KMS-11 (cell line): Measurements from ENCODE around the gene PTPN5.
"Not testable (repeated sequence)": the region's sequence is repeated elsewhere in the genome, so short reads cannot be mapped to it uniquely, and the experiment has no call there.

ENCODE experiments used
- H2AFZ ChIP-seq: fragments of 200-600 bp; sonication (generic); 2 replicates; pipeline ENCODE4 v1.6.1; 2016; ENCODE audit warnings: antibody characterized with exemption, mixed run types, low read depth
- H3K27ac ChIP-seq: fragments of 200-600 bp; sonication (generic); 2 replicates; pipeline ENCODE4 v1.6.1; 2016; ENCODE audit warnings: mild to moderate bottlenecking, mixed run types
- H3K27me3 ChIP-seq: fragments of 200-600 bp; sonication (generic); 2 replicates; pipeline ENCODE4 v1.6.1; 2017; ENCODE audit warnings: mild to moderate bottlenecking, low read depth, mixed run types, moderate library complexity; ENCODE audit not compliant: insufficient read depth
- H3K36me3 ChIP-seq: fragments of 200-600 bp; sonication (generic); 2 replicates; pipeline ENCODE4 v1.6.1; 2017; ENCODE audit warnings: mild to moderate bottlenecking, mixed run types; ENCODE audit not compliant: insufficient read depth
- H3K4me1 ChIP-seq: fragments of 200-600 bp; sonication (generic); 2 replicates; pipeline ENCODE4 v1.6.1; 2016; ENCODE audit warnings: mild to moderate bottlenecking, low read depth, mixed run types; ENCODE audit not compliant: poor library complexity, severe bottlenecking
- H3K4me2 ChIP-seq: fragments of 200-600 bp; sonication (generic); 2 replicates; pipeline ENCODE4 v1.7.0; 2016; ENCODE audit warnings: mild to moderate bottlenecking, mixed run types
- H3K4me3 ChIP-seq: fragments of 200-600 bp; sonication (generic); IDR thresholded peaks from 2 replicates; pipeline ENCODE4 v1.6.1; 2017; ENCODE audit warnings: low read depth, low read length, mixed read lengths; ENCODE audit not compliant: insufficient read depth
- H3K79me2 ChIP-seq: fragments of 200-600 bp; sonication (generic); 2 replicates; pipeline ENCODE4 v1.6.1; 2016; ENCODE audit warnings: low read depth, mixed run types; ENCODE audit not compliant: insufficient read depth
- H3K9ac ChIP-seq: fragments of 200-600 bp; sonication (generic); 2 replicates; pipeline ENCODE4 v1.6.1; 2016; ENCODE audit warnings: mild to moderate bottlenecking, mixed run types
- H4K20me1 ChIP-seq: fragments of 200-600 bp; sonication (generic); 2 replicates; pipeline ENCODE4 v1.6.1; 2016; ENCODE audit warnings: mild to moderate bottlenecking, mixed run types; ENCODE audit not compliant: insufficient read depth
- TF ChIP-seq, protein P1 (sequence below): fragments of 200-600 bp; sonication (generic); conservative IDR thresholded peaks from 2 replicates; pipeline ENCODE4 v1.6.1; 2017; ENCODE audit warnings: low read depth, mild to moderate bottlenecking, antibody characterized with exemption, low read length, moderate library complexity, mixed read lengths

PTPN5 gene

GRCh38 chr11:18791207-18791968, at the start of gene PTPN5:
TSS of gene PTPN5 (minus strand) at chr11:18791798. CDS start at chr11:18771958, 19,840 bp downstream.
- no peak within 1 kb of the TSS for H2AFZ ChIP-seq
- no peaks in the 10 kb centered on the region for H3K79me2 ChIP-seq
- TF ChIP-seq, protein P1, sequence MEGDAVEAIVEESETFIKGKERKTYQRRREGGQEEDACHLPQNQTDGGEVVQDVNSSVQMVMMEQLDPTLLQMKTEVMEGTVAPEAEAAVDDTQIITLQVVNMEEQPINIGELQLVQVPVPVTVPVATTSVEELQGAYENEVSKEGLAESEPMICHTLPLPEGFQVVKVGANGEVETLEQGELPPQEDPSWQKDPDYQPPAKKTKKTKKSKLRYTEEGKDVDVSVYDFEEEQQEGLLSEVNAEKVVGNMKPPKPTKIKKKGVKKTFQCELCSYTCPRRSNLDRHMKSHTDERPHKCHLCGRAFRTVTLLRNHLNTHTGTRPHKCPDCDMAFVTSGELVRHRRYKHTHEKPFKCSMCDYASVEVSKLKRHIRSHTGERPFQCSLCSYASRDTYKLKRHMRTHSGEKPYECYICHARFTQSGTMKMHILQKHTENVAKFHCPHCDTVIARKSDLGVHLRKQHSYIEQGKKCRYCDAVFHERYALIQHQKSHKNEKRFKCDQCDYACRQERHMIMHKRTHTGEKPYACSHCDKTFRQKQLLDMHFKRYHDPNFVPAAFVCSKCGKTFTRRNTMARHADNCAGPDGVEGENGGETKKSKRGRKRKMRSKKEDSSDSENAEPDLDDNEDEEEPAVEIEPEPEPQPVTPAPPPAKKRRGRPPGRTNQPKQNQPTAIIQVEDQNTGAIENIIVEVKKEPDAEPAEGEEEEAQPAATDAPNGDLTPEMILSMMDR, result no peak
- no peaks in the 10 kb centered on the region for H4K20me1 ChIP-seq
- no peak within 1 kb of the TSS for H3K27ac ChIP-seq
- H3K4me3 ChIP-seq, result no peak within 1 kb of the TSS
- no peak within 1 kb of the TSS for H3K9ac ChIP-seq
- no peaks in the 10 kb centered on the region for H3K36me3 ChIP-seq
- H3K4me2 ChIP-seq, result no peak within 1 kb of the TSS
- H3K27me3 ChIP-seq, result no peaks in the 10 kb centered on the region
- no peaks in the 10 kb centered on the region for H3K4me1 ChIP-seq

DNA sequence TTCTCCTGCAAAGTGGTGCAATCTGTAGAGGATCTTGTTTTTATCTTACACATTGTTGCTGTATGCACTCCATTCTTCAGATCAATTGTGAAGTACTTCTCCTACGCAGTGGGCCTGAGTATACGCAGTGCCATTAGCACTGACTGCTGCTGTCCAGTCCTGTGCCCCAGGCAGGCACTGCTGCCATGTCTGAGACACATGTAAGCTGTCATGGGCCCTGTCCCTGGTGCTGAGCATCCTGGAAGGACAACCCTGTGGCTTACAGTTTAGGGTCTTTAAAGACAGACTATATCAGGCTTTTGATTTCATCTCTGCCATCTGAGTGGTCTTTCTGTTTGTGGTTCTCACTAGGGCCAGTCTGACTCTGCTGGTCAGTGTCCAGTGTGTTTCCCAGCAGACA, 44.8 kb upstream of the PTPN5 start:
- Histone ChIP-seq H3K9ac (no peak overlapping the region), H3K4me1 (no peaks in the 10 kb centered on the region), H4K20me1 (no peaks in the 10 kb centered on the region), H3K79me2 (no peaks in the 10 kb centered on the region), H3K36me3 (no peaks in the 10 kb centered on the region), H3K4me2 (no peak overlapping the region), H3K27ac (no peak overlapping the region), H2AFZ (no peak overlapping the region), H3K4me3 (no peak overlapping the region), H3K27me3 (no peaks in the 10 kb centered on the region)
- TF ChIP-seq, protein P1, result no peak

DNA sequence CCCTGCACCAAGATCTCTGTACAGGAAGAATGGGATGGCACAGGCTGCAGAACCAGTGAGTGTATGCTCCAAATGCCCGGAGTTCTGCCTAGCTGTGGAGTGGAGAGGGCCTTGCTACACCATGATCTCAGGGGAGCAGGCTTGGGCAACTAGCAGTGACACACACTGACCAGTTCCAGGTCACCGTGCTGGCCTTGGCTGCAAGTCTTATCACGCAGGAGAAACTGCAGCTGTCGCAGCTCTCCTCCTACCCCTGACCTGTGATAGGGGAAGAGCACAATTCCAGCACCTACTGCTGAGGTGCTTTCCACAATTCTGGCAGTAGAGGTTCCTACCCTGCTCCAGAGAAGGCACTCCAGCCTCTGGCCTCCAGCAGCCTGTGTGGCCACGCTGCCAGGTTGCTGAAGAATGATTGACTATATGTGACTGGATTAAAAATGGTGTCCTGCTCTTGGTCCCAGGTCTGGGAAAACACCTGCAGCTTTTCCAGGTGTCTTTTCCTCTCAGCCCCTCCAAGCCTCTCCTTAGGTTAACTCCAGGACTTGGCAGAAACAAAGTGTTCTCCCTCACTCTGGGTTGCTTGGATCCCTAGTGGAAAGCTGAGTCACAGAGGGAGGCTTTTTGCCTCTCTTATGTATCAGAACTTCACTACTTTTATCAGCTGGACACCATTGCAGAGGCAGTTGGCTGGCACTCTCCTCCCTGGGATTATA, 43.3 kb upstream of the PTPN5 start:
- Histone ChIP-seq H3K9ac (no peak overlapping the region), H3K4me1 (no peaks in the 10 kb centered on the region), H3K36me3 (no peaks in the 10 kb centered on the region), H3K27ac (no peak overlapping the region), H3K4me2 (no peak overlapping the region), H3K4me3 (no peak overlapping the region), H2AFZ (no peak overlapping the region), H3K27me3 (no peaks in the 10 kb centered on the region), H4K20me1 (no peaks in the 10 kb centered on the region), H3K79me2 (no peaks in the 10 kb centered on the region)
- TF ChIP-seq, protein P1, result no peak

- H3K9ac ChIP-seq, H3K4me1 ChIP-seq, H3K27ac ChIP-seq, H3K4me3 ChIP-seq, H2AFZ ChIP-seq, H3K4me2 ChIP-seq, H4K20me1 ChIP-seq, H3K27me3 ChIP-seq, H3K79me2 ChIP-seq, H3K36me3 ChIP-seq: not testable (repeated sequence)
Measured at GRCh38 chr11:18820160-18820559, 28.6 kb upstream of the PTPN5 start.
